Transverse colon (tissue), 4 donors: Measurements from ENCODE around the gene FAM219A. TPM values are rescaled to one million over a fixed set of nuclear protein-coding genes. Genes with fewer than 3 reads are reported as not detected.

Source experiments
- DNase-seq: peaks from one replicate; pipeline ENCODE4 v3.0.0-alpha.2; 2019
- H3K27ac ChIP-seq, 4 donors: fragments of 200-600 bp; sonication (generic); 2 replicates each; pipeline ENCODE4 v1.5.1; 2016 to 2018; ENCODE audit warnings: inconsistent platforms in 4 of 4
- H3K27me3 ChIP-seq: fragments of 200-600 bp; sonication (generic); 2 replicates; pipeline ENCODE4 v1.5.1; 2017; ENCODE audit warnings: inconsistent platforms
- H3K36me3 ChIP-seq, 4 donors: fragments of 200-600 bp; sonication (generic); 2 replicates each; pipeline ENCODE4 v1.5.1; 2017 to 2019; ENCODE audit warnings: inconsistent platforms in 4 of 4
- H3K4me1 ChIP-seq, 4 donors: fragments of 200-600 bp; sonication (generic); 2 replicates each; pipeline ENCODE4 v1.5.1; 2017 to 2020; ENCODE audit warnings: inconsistent platforms in 4 of 4
- H3K4me3 ChIP-seq, 4 donors: fragments of 200-600 bp; sonication (generic); 1 replicate in 1 of 4; 2 replicates in 3 of 4; pipeline versions ENCODE4 v1.5.1 to v1.6.1; 2017 to 2019; ENCODE audit warnings: inconsistent platforms in 4 of 4
- H3K9me3 ChIP-seq, 2 donors: fragments of 200-600 bp; sonication (generic); 2 replicates each; pipeline ENCODE4 v1.5.1; 2017 to 2019; ENCODE audit warnings: inconsistent platforms in 2 of 2
- CTCF ChIP-seq, 5 experiments: fragments of 200-600 bp in 3 of 5; fragments of 450-650 bp in 2 of 5; sonication (generic) in 3 of 5; IDR thresholded peaks; 1 replicate in 2 of 5; 2 replicates in 3 of 5; pipeline ENCODE4 v1.5.1; 2016 to 2017; ENCODE audit warnings: antibody characterized with exemption in 5 of 5, inconsistent platforms in 3 of 5, mild to moderate bottlenecking in 2 of 5, moderate library complexity in 1 of 5
- EP300 ChIP-seq: sonication (generic); formaldehyde crosslinking; IDR thresholded peaks from one replicate; pipeline ENCODE4 v1.6.1; 2017; ENCODE audit warnings: antibody characterized with exemption, low read depth
- POLR2A ChIP-seq: fragments of 450-650 bp; IDR thresholded peaks from one replicate; pipeline ENCODE4 v1.6.1; 2016; ENCODE audit warnings: antibody characterized with exemption, mild to moderate bottlenecking, moderate library complexity
- POLR2AphosphoS5 ChIP-seq, 3 donors: sonication (generic); formaldehyde crosslinking; IDR thresholded peaks; one replicate each; pipeline ENCODE4 v1.6.1; 2016; ENCODE audit warnings: antibody characterized with exemption in 3 of 3
- WGBS, 2 donors: methylation state at CpG; one replicate each; pipeline ENCODE4 v1.1.5; 2018; ENCODE audit warnings: low coverage in 1 of 2; 5-methylcytosine and 5-hydroxymethylcytosine counted together
- in situ Hi-C, 4 donors: fragments of 200-750 bp; cut with MboI; loops; one replicate each; pipeline versions ENCODE4 v1.15.0 to v1.15.1; 2017; ENCODE audit warnings: low sequenced_read_pairs in 3 of 4, low pct_ligation_motif_present in 1 of 4, low pct_unique_long_range_greater_than_20kb in 1 of 4
- intact Hi-C: fragments of 100-400 bp; cut with DNase I; formaldehyde crosslinking; loops from one replicate; pipeline ENCODE4 v1.15.1; 2023; ENCODE audit warnings: low total_unique reads
- total RNA-seq, 4 donors: library from RNA; depleted of rRNA; stranded (reverse); fragments of >200 nt; gene quantifications; one replicate each; pipeline ENCODE4 v1.1.0, GENCODE V29; 2016

FAM219A gene
- total RNA-seq, 4 donors from 2014 or later = 3.7 to 15.3 (median 8.0) TPM

GRCh38 chr9:34450644-34451043 lies 7.7 kb downstream of the FAM219A start:
- TF ChIP-seq EP300 = no peak
- TF ChIP-seq POLR2A = no peak
- no peak for TF ChIP-seq POLR2AphosphoS5 (IDR thresholded peaks at IDR 0.05)
- no peak for TF ChIP-seq CTCF (IDR thresholded peaks at IDR 0.05)
- Histone ChIP-seq H3K4me3 (no peak overlapping the region), H3K27me3 (no peaks in the 10 kb centered on the region), H3K4me1 (peaks cover 0 to 3% (median 0%) of the 10 kb centered on the region in 4 donors), H3K27ac (no peak overlapping the region), H3K9me3 (no peaks in the 10 kb centered on the region), H3K36me3 (no peaks in the 10 kb centered on the region)
- intact Hi-C loops = no loop called here
- DNase-seq = no peak
- WGBS, 2 donors = 85% methylated on average over 10 of the region's 10 CpGs; no CpG with 5 or more reads in 1 of the 2 donors
- in situ Hi-C loops = no loop called here

- in situ Hi-C loops (no loop called here), intact Hi-C loops (no loop called here)
- 91 to 100% methylated on average over 1 of the region's 1 CpG for WGBS, 2 donors
- H3K36me3 ChIP-seq = no peaks in the 10 kb centered on the region
- peaks cover 0 to 3% (median 0%) of the 10 kb centered on the region in 4 donors for H3K4me1 ChIP-seq
- DNase-seq = no peak
- H3K27ac ChIP-seq = no peak overlapping the region
- H3K4me3 ChIP-seq = no peak overlapping the region
- H3K9me3 ChIP-seq = no peaks in the 10 kb centered on the region
- no peaks in the 10 kb centered on the region for H3K27me3 ChIP-seq
- TF ChIP-seq CTCF (IDR thresholded peaks at IDR 0.05) (no peak), POLR2AphosphoS5 (IDR thresholded peaks at IDR 0.05) (no peak), EP300 (no peak), POLR2A (no peak)
These were observed 11.4 kb downstream of the FAM219A start for GRCh38 chr9:34446951-34447350.

DNA sequence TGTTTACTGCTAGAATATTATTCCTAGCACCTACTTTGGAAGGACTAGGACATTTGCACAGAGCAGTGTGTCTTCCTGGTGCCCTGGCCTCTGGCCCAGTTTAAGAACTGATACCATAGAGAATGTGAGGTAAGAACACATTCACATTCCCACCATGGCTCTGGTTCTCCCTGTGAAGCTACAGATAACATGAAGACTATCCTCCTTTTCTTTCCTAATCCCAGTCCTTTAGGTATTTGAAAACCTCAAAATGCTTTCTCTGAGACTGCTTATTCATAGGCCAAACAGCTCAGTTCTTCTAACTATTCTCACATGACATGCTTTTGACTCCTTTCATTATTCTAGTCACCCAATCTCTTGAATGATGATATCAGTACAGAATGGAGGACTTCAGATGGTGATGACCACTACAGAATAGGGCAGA lies 11.9 kb downstream of the FAM219A start:
- no peaks in the 10 kb centered on the region for H3K36me3 ChIP-seq
- in situ Hi-C loops = no loop called here
- H3K27me3 ChIP-seq = no peaks in the 10 kb centered on the region
- no peak for DNase-seq
- H3K4me3 ChIP-seq = no peak overlapping the region
- no peak overlapping the region for H3K27ac ChIP-seq
- no peaks in the 10 kb centered on the region for H3K9me3 ChIP-seq
- intact Hi-C loops = no loop called here
- TF ChIP-seq CTCF (IDR thresholded peaks at IDR 0.05) = no peak
- no peak for TF ChIP-seq POLR2AphosphoS5 (IDR thresholded peaks at IDR 0.05)
- no peak for TF ChIP-seq POLR2A
- TF ChIP-seq EP300 = no peak
- peaks cover 0 to 3% (median under 1%) of the 10 kb centered on the region in 4 donors for H3K4me1 ChIP-seq

GRCh38 chr9:34443976-34444375 lies 14.4 kb downstream of the FAM219A start:
- TF ChIP-seq CTCF (IDR thresholded peaks at IDR 0.05) (no peak), POLR2AphosphoS5 (IDR thresholded peaks at IDR 0.05) (no peak), EP300 (no peak)
- intact Hi-C loops = no loop called here
- Histone ChIP-seq H3K27me3 (no peaks in the 10 kb centered on the region), H3K9me3 (no peaks in the 10 kb centered on the region), H3K27ac (no peak overlapping the region), H3K36me3 (no peaks in the 10 kb centered on the region), H3K4me3 (no peak overlapping the region), H3K4me1 (peaks cover 0 to 7% (median 2%) of the 10 kb centered on the region in 4 donors)
- in situ Hi-C loops = no loop called here
- DNase-seq = no peak
